Measurements from ENCODE around the gene ADAT3. TPM values are rescaled to one million over a fixed set of nuclear protein-coding genes. Genes with fewer than 3 reads are reported as not detected.

The ADAT3 gene
- total RNA-seq, 1 donor from 2014 or later, result 8.4 TPM

GRCh38 chr19:1956868-1957492, 51.8 kb downstream of the ADAT3 start:
- Mint-ChIP-seq H3K4me1 (ENCODE audit: low read depth) (no peaks in the 10 kb centered on the region), H3K4me3 (no peak overlapping the region), H3K27me3 (ENCODE audit: insufficient read depth) (no peaks in the 10 kb centered on the region), H3K27ac (no peak overlapping the region), H3K9me3 (no peaks in the 10 kb centered on the region), H3K36me3 (ENCODE audit: low read depth) (peaks cover 3% of the 10 kb centered on the region)
- no peak for DNase-seq (ENCODE audit: low spot score)
- intact Hi-C loops (cut with micrococcal nuclease), result no loop called here

- H3K27me3 Mint-ChIP-seq (ENCODE audit: insufficient read depth), result no peaks in the 10 kb centered on the region
- H3K27ac Mint-ChIP-seq, result no peak overlapping the region
- DNase-seq (ENCODE audit: low spot score), result no peak
- H3K4me1 Mint-ChIP-seq (ENCODE audit: low read depth), result no peaks in the 10 kb centered on the region
- H3K36me3 Mint-ChIP-seq (ENCODE audit: low read depth), result no peaks in the 10 kb centered on the region
- H3K9me3 Mint-ChIP-seq, result no peaks in the 10 kb centered on the region
- H3K4me3 Mint-ChIP-seq, result no peak overlapping the region
- intact Hi-C loops (cut with micrococcal nuclease), result no loop called here
Measured at GRCh38 chr19:1957562-1958248, 52.5 kb downstream of the ADAT3 start.

- intact Hi-C loops (cut with micrococcal nuclease), result no loop called here
- DNase-seq (ENCODE audit: low spot score), result no peak
- H3K27me3 Mint-ChIP-seq (ENCODE audit: insufficient read depth), result no peaks in the 10 kb centered on the region
- no peak overlapping the region for H3K27ac Mint-ChIP-seq
- H3K4me1 Mint-ChIP-seq (ENCODE audit: low read depth), result no peaks in the 10 kb centered on the region
- no peak overlapping the region for H3K4me3 Mint-ChIP-seq
- H3K9me3 Mint-ChIP-seq, result no peaks in the 10 kb centered on the region
- no peaks in the 10 kb centered on the region for H3K36me3 Mint-ChIP-seq (ENCODE audit: low read depth)
Measured at GRCh38 chr19:1959928-1960589, 54.9 kb downstream of the ADAT3 start.

GRCh38 chr19:1961000-1961883, 56.0 kb downstream of the ADAT3 start:
- Mint-ChIP-seq H3K4me3 (no peak overlapping the region), H3K4me1 (ENCODE audit: low read depth) (peaks cover 5% of the 10 kb centered on the region), H3K36me3 (ENCODE audit: low read depth) (no peaks in the 10 kb centered on the region), H3K27me3 (ENCODE audit: insufficient read depth) (no peaks in the 10 kb centered on the region), H3K9me3 (no peaks in the 10 kb centered on the region), H3K27ac (no peak overlapping the region)
- DNase-seq (ENCODE audit: low spot score), result no peak
- intact Hi-C loops (cut with micrococcal nuclease), result no loop called here

GRCh38 chr19:1962674-1963073, 57.5 kb downstream of the ADAT3 start:
- Mint-ChIP-seq H3K4me3 (no peak overlapping the region), H3K27ac (no peak overlapping the region), H3K4me1 (ENCODE audit: low read depth) (peaks cover 6% of the 10 kb centered on the region), H3K36me3 (ENCODE audit: low read depth) (no peaks in the 10 kb centered on the region), H3K27me3 (ENCODE audit: insufficient read depth) (no peaks in the 10 kb centered on the region), H3K9me3 (no peaks in the 10 kb centered on the region)
- intact Hi-C loops (cut with micrococcal nuclease), result no loop called here
- no peak for DNase-seq (ENCODE audit: low spot score)

Other genes with a start within 250 kb of the ADAT3 start
- not detected in 2 replicates for gene ONECUT3, start 151.9 kb upstream of the ADAT3 start, total RNA-seq
- gene ATP8B3, start 93.1 kb upstream of the ADAT3 start, total RNA-seq, result 4.1 and 5.0 TPM in 2 replicates
- gene REXO1, start 56.9 kb upstream of the ADAT3 start, total RNA-seq, result 64.5 and 70.5 TPM in 2 replicates
- 34.5 and 39.1 TPM in 2 replicates for gene KLF16, start 41.8 kb upstream of the ADAT3 start, total RNA-seq
- gene ABHD17A, start 19.9 kb upstream of the ADAT3 start, total RNA-seq, result 115 TPM in 2 replicates
- 38.0 and 41.5 TPM in 2 replicates for gene SCAMP4, start within 50 bp of the ADAT3 start, total RNA-seq
- gene CSNK1G2, start 35.8 kb downstream of the ADAT3 start, total RNA-seq, result 95.2 and 101 TPM in 2 replicates
- gene BTBD2, start 110.3 kb downstream of the ADAT3 start, total RNA-seq, result 27.5 and 27.7 TPM in 2 replicates
- 150 and 166 TPM in 2 replicates for gene MKNK2, start 145.8 kb downstream of the ADAT3 start, total RNA-seq
- gene MOB3A, start 190.9 kb downstream of the ADAT3 start, total RNA-seq, result 161 and 167 TPM in 2 replicates
- gene IZUMO4, start 191.5 kb downstream of the ADAT3 start, total RNA-seq, result 6.7 and 7.1 TPM in 2 replicates
- 120 and 124 TPM in 2 replicates for gene AP3D1, start 246.2 kb downstream of the ADAT3 start, total RNA-seq

Data from activated T-helper 1 cell treated with anti-CD3 and anti-CD28 coated beads, Interleukin-12 subunit alpha, Interleukin-12 subunit beta, Interleukin-2, Interleukin-4 antibody, amounts not matched to agents 30 ng/mL and 10 ng/mL and 1 ng/mL, durations not matched to agents 14 hours and 24 hours and 36 hours (primary cell).